Activated CD4-positive, alpha-beta T cell treated with anti-CD3 and anti-CD28 coated beads, Interleukin-2, amount 50 U/mL, for 16 hours (primary cell): Measurements from ENCODE around the gene PARVG.

Experiments used
- DNase-seq: peaks from one replicate; pipeline ENCODE4 v3.0.0-alpha.2; 2020

Gene PARVG

DNA sequence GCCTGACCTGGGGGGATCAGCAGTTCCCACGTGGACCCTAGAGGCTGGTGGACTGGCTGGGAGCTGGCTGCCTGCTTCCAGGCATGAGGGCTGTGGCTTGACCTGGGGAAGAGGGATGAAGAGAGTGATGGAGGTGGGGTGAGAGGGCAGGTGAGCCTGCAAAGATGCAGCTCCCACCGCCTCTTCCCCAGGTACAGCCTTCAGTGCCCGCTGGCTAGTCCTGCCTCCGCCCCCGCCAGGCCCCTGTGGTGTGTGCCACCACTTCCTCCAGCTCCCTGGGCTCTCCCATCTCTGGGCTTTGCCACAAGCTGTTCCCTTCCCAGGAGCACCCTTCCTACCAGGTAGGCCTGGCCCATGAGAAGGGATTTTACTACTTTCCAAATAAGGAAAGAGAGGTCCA, 19.1 kb downstream of the PARVG start:
- DNase-seq: no peak

DNA sequence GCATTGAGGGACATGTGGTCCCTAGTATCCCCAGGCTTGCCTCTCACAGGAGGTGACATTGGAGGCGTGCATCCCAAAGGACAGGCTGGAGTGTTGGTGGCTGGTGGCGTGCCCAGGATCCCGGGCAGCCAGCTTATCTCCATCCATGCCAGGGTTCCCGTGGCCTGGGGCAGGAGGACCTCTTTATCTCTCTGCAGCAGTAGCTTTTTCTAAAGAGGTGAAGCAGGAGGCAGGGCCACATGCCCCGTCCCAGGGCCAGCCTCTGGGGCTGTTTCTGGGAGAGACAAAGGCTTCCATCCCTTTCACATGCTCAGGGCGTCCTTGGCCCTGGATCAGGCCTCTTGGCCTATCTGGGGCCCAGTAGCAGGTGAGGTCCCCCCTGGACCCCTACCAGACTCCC, 19.7 kb downstream of the PARVG start:
- DNase-seq: no peak

DNA sequence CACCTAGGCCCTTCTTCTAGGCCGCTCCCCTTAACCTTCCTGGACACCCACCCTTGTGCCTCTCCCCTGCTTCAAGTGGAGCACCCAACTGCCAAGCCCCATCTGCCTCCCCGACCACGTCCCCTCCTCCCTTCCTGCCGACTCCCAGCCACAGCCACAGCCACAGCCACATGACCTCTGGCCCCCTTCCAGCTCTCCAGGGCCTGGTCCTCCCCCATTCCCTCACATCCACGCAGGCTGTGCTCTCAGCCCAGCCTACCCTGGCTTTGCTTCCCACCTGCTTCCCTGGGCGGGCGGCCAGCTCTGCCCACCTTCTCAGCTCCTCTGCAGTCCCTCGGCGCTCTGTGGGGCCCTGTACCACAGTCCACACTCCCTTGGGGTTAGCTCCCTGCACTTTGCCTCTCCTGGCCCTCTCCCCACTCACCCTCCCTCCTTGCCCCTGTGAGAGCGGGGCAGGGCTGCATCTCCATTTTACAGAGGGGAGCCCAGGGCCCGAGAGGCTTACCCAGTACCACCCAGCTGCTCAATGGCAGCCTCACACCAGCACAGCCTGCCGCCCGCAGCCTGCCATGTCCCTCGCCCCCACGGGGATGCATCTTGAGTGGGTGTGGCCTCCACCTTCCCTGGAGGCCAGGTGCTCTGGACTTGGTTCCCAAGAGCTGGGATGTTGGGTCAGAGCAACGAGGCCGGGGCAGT, 20.3 kb downstream of the PARVG start:
- no peak for DNase-seq

DNA sequence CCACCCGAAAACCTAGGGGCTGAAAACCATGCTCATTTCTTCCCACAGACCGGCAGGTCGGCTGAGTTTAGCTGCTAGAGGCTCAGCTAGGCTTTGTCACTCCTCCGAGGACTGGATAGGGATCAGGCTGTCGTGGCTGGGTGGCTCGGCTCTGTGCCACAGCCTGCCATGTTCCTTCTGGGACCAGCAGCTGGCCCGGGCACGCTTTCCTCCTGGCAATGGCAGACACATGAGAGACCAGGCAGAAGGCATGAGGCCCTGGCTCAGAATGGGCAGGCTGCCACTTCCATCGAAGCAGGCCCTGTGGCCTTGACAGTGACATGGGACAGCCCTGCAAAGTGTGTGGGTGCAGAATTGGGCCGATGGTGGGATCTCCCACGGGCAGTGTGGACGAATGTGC, 20.9 kb downstream of the PARVG start:
- DNase-seq: no peak

DNA sequence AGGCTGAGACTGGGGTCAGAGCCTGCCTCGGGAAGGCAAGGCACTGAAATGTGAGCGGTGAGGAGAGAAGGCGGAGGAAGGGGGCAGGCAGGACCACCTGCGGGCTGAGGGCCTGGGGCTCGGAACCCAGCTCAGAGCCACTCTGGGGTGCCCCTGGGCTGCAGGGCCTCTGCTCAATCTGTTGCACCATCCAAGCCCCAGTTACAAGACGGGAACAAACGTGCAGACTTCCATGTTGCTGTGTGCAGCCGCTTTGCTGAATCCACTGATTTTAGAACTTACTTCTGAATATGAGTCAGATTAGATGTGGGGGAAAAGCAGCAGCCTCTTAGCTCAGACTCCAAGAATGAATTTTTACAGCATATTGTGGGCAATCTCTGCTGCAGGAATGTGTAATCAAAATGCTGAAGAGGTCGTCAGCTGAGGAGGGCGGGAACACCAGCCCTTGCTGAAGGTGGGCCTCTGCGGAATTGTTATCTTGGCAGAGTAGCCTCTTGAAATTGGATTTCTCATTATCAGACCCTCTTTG, 21.6 kb downstream of the PARVG start:
- no peak for DNase-seq

DNA sequence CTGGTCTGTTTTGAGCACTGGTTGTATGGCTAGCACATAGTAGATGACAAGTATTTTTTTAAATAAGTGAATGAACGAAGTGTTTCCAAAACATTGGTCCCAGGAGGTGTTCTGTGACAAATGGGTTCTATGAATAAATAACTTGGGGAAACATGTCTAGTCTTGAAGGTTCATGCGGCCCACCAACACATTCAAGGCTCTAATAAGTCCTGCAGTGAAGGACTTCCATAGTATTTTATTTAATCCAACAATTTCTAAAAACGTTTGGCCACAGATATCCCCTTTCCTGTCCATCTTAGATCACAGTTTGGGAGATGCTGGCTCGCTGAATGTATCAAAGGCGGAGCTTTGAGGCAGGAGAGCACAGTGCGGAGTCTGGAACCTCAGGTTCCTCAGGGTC, 22.5 kb downstream of the PARVG start:
- DNase-seq: no peak

DNA sequence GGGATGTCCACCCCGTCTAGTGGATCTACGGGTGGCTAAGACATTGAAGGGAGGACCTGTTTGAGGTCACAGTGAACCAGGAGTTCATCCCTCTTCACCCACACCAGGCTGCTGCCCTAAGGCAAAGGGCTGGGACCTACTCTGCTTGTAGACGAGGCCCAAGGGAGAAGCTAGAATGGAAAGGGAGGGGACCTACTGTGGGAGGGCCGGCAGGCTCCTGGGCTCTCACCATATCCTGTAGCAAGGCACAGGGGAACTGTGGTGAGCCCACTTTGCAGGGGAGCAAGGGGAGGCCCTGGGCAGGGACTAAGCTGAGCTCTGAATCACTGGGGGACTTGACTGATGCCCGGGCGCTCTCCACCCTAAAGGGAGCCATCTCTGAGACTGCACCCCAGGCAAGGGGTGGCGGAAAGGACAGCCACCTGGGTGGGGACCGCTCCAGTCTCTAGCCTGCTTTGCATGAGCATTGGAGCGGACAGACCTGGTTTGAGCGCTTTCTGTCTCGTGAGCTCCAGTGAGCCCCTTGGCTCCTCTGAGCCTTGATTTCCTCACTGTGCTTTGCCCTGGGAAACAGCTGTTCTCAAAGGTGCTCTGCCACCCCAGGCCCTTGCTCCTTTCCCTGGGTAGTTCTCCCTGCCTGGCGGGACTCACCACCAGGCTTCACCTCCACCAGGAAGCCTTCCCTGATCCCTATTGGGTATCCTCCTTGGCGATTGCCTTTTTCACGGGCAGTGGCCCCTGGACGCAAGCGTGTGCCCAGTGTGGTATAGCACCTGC, 24.2 kb downstream of the PARVG start:
- DNase-seq: no peak

DNA sequence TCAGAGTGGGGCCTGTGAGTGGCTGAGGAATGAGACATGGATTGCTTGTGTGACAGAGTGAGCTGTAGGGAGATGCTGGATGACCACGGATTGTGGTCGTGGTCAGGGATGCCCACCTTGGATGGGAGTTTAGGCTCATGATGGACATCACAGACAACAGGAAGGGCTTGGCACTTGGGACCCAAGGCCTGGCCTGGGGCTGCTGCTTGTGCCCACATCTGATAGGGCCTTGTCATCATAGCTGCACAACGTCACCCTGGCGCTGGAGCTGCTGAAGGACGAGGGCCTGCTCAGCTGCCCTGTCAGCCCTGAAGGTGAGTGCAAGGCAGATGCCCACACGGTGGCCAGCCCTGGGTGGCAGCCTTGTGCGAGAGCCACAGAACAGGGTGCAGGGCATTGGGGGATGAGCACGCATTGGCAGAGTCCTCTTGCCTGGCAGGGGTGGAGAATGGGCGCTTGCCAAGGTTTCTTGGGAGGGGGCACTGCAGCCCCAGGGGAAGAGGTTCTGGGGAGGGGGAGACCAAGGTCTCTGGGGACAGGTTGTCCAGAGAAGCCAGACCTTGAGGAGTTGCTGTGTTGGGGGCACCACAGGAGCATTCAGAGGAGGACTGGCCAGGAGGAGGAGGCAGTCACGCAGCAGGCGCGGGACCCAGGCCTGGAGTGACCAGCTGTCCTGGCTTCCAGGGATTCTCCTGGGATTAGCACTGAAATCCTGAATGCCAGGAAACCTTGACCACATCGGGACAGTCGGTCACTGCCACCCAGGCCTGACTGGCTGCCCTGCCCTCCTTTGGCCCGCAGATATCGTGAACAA, 25.0 kb downstream of the PARVG start:
- DNase-seq: no peak

DNA sequence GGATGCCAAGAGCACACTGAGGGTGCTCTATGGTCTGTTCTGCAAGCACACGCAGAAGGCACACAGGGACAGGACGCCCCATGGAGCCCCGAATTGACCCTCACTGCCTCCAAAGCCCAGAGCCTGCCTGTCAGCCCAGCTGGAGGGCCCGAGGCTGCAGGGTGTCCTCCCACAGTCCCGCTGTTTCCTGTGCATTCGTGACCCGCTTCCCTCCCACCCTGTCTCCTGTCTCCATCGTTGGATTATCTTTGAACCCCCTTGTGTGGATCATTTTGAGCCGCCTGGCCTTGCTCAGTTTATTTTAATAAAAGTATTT, 25.6 kb downstream of the PARVG start:
- DNase-seq: no peak

DNA sequence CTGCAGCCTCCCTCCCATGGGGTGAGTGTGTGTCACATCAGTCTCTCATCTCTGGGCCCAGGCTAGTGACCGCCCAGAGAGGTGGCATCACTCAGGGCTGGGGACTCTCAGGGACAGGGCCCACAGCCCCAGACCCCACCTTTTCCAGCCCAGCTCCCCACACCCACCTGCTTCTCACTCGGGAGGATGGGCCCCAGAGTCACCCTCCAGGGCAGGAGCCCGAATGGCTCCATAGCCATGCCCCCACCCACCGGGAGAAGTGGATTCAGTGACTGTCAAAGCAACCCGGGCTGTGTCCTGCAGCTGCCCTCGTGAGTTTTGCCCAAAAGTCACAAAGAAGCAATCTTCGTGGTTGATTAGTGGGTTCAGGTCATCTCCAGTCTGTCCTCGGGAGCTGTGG, 26.0 kb downstream of the PARVG start:
- DNase-seq: no peak

DNA sequence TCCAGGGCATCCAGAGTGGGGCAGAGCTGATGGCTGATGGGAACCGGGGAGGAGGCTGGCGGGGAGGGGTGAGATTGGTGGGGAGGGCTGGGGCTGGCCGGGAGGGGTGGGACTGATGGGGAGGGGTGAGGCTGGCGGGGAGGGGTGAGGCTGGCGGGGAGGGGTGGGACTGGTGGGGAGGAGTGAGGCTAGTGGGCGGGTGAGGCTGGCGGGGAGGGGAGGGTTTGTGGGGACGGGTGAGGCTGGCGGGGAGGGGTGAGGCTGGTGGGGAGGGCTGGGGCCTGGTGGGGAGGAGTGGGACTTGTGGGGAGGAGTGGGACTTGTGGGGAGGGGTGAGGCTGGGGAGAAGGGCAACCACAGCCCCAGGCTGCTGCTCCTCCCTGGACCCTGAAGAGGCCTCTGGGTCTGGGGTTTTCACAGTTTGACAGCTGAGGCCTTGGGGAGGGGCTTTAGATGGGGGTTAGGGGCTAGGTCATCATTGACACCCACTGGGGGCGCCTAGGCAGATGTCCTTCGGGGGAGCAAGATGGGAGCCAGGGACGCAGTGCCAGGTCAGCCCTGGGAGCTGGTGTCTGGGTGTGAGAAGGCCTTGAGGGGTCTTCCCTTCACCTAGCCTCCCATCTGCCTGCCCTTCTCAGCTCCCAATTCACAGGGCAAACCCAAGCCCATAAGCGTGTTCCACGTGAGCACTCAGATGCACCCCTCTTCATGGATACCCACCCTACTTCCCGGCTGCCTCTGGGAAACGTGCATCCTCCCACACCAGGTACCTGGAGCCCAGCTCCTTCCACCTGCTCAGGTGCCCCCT, 26.7 kb downstream of the PARVG start:
- DNase-seq: no peak

DNA sequence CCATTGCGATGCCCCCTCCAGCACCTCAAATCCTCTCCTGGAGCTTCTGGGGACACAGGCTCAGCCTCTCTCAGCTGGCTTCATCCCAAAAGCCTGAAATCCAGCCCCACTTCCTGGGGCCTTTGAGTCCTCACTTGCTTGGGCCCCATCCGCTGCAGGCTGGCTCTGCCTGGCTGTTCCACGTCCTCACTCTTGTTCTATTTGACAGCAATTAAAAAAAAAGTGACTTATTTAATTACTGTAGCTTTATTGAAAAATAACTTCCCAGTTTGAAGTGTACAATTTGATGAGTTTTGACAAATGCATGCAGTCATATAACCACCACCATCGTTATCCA, 27.2 kb downstream of the PARVG start:
- no peak for DNase-seq

DNA sequence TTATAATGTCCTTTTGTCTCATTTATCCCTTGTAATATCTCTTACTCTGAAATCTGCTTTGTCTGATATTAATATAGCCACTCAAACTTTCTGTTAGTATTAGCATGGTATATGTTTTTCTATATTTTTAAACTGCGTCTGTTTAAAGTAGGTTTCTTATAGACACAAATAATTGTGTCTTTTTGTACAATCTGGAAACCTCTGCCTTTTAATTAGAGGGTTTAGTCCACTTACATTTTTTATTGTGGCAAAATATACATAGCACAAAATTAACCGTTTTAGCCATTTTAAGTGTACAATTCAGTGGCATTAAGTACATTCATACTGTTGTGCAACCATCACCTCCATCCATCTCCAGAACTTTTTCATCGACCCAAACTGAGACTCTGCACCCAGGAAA, 28.6 kb downstream of the PARVG start:
- no peak for DNase-seq

DNA sequence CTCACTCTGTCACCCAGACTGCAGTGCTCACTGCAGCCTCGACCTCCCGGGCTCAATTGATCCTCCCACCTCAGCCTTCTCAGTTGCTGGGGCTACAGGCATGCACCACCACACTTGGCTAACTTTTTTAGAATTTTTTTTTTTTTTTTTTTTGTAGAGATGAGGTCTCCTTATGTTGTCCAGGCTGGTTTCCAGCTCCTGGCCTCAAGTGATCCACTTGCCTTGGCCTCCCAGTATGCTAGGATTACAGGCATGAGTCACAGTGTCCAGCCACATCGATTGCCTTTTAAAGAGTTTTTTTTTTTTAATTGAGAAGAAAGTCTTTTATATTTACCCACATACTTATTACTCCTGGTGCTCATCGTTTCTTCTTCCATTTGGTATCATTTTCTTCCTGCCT, 30.0 kb downstream of the PARVG start:
- DNase-seq: no peak

DNA sequence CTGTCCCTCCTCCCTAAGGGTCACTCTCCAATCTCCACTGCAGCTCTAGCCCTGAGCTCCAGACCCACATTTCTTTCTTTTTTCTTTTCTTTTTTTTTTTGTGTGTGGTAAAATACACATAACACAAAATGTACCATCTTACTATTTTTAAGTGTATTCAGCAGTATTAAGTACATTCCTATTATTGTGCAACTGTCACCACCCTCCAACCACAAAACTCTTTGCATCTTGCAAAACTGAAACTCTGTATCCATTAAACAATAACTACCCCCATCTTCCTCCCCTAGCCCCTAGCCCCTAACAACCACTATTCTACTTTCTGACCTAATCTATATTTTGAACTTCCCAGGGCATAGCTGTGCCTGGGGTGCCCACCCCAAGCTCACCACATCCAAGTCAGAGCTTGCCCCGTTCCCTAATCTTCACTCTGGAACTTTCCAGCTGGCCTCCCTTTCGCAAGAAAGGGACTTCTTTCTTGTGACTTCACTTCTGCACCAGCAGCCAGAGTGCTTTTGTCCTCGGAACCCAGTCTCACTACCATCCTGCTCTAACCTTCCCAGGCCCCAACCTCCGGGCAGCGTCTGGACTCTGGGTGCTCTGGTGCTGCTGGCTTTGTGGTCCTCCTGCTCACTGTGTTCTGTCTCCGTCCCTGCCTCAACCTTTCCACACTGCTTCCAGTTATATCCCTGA, 30.7 kb downstream of the PARVG start:
- no peak for DNase-seq

DNA sequence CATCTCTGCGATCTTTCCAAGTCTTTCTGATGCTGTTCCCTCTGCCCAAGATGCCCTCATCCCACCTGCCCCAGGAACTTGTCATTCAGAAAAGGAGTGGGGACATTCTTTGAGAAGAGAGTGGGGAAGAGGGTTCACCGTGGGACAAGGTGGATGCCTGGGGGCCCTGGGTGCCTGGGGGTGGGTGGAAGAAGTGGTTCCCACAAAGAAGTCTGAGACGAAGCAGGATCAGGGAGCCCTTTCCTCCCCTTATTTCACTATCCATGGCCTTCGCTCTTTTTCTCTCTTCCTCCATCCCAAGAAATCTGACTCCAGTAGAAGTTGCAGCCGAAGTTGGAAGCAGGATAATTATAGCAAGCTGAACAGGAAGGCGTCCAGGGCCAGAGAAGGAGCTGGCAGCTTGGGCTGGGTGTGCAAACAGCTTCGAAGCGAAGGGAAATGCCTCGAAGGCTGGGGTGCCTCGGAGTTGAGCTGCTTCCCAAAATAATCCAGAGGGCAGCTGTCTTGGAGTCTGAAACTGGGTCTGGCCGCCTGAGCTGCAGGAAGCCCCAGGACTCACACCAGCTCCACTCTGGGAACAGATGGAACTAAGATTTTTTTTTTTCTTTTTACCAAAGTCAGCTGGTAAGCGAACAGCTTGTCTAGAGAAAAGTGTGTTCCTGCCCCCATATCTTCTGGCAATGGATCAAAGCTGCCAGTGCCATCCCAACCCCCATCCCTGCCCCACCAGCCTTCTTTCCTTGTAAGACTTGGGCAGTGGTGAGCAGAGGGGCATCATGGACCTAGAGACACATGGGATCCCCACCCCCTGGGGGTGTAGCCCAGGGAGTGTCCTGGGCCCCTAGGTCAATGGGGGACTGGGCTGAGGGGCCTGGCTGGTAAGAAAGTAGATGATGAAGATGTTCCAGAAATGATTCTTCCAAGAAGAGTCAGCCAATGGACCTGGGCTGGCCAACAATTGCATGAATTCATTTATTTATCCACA, 31.5 kb downstream of the PARVG start:
- no peak for DNase-seq

DNA sequence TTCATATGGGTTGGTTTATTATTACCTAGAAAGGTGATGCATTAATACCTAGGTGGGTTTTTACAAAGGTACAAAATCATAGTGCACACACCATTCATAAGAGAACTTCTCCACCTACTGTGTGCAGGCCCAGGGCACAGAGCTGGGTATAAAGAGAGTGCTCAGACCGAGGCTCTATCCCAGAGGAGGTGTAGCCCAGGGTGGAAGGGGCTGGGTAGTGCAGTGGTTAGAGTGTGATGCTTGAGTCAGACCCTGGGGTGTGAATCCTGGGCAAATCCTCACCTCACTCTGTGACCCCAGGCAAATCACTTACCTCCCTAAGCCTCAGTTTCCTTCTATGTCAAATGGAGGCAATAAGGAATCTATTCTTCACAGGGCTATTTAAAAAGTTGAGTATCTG, 32.2 kb downstream of the PARVG start:
- DNase-seq: no peak

DNA sequence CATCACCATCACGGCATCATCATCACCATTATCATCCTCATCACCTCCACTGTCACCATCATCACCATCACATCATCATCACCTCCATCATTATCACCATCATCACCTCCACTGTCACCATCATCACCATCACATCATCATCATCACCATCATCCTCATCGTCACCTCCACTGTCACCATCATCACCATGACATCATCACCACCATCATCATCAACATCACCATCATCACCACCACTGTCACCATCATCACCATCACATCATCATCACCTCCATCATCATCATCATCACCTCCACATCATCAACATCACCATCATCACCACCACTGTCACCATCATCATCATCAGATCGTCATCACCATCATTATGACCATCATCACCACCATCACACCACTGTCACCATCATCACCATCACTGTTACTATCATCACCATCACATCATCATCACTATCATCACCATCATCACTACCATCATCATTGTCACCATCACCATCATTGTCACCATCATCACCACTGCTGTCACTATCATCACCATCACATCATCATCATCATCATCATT, 32.8 kb downstream of the PARVG start:
- no peak for DNase-seq

DNA sequence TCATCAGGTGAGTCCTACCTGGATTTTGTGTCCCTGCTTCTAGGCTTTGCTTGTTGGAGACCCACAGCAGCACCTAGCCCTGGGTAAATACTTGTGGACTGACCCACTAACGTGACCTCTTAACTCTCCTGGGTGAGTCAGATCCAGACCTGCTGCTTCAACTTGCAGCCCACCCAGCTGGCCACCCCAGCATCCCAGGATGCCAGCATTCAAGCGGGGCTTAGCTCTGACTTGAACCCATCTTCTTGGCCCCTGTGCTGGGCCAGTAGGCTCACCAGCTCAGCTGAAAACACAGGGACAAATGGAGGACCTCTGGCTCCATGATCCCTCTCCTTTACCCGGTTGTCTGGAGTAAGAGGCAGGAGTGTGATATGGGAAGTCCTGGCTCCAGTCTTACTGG, 33.5 kb downstream of the PARVG start:
- no peak for DNase-seq

DNA sequence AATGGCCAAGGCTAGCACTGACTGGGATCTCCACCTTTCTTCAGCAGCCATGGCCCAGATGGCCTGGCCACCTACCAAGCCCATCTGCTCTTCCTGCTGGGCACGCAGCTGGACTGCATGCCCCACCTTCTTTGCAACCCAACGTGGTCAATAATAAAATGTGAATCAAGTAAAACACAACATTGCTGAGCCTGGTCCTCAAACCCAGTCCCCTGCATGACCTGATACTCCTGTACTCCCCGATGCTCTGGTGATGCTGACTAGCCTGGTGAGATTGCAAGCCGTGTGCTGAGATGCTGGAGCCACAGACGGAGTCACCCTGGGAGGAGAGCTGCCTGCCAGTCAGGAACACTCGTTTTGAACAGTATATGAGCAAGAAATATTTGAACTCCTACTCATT, 34.0 kb downstream of the PARVG start:
- DNase-seq: no peak

DNA sequence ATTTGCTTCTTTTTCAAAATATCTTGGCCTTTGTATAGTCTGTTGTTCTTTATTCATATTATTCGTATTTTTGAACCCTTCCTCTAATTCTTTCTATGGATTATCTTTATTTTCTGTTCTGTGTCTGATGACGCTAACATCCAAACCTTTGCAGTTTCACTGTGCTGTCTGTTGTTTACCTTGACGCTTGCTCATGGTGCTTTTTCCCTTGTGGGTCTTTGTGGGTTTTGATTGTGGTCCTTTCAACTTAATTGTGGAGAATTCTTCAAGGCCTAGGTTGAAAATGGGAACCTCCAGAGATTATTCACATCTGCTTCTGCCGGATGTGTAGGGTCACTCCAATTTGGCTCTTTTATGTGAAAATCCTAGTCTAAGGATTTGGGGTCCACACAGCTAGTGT, 34.6 kb downstream of the PARVG start:
- no peak for DNase-seq
